AG10803 (cell line): ENCODE data around the gene LRTM1.

Source experiments
- DNase-seq: peaks from one replicate; pipeline ENCODE4 v3.0.0; 2010; ENCODE audit warnings: low read depth
- H3K4me3 ChIP-seq: 2 replicates; pipeline ENCODE4 v1.5.1; 2011; ENCODE audit warnings: mild to moderate bottlenecking, low read length, control low read depth
- CTCF ChIP-seq: conservative IDR thresholded peaks from 2 replicates; pipeline ENCODE4 v1.5.1; 2011; ENCODE audit warnings: mild to moderate bottlenecking, low read length, control low read depth, inconsistent platforms

The LRTM1 gene

GRCh38 chr3:54941690-54942362 is 14.0 kb upstream of the LRTM1 start:
- no peak for DNase-seq
- TF ChIP-seq CTCF, result no peak
- H3K4me3 ChIP-seq, result no peak overlapping the region

- TF ChIP-seq CTCF, result no peak
- DNase-seq, result no peak
- H3K4me3 ChIP-seq, result no peak overlapping the region
These were observed 13.1 kb upstream of the LRTM1 start for GRCh38 chr3:54940971-54941370.

DNA sequence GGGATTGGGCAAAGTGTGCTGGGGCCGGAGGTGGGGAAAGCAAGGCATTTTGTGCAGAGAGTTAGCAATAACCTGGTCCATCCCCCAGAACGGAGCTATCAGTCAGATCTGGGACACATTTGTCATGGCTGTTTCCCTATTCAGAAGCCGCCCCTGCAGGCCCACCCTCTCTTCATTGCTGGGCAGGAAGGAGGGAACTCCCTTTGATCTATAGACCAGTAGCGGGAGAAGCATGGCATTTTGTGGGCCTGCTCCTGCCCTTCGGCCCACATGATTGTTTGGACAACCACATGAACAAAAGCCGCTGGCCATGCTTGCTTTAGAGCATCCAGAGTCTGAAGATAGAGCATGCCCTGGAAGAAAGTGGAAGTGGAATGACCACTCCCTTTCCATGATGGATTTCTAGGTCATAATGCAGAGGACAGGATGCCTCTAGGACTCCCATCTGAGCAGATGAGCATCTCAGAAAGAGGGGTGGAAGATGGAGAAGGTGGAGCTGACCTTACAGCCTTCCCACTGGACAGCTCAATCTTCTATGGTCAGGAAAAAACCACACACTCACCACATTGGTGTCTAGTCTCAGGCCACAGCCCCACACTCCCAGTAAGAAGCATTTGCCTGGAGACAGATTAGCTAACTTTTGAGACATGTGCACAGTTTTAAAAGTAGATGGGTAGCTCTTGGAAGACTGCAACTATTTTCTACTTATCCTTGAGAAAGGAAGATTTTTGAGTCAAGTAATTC is 11.9 kb upstream of the LRTM1 start:
- no peak for TF ChIP-seq CTCF
- no peak overlapping the region for H3K4me3 ChIP-seq
- DNase-seq, result peak; percentile 42

DNA sequence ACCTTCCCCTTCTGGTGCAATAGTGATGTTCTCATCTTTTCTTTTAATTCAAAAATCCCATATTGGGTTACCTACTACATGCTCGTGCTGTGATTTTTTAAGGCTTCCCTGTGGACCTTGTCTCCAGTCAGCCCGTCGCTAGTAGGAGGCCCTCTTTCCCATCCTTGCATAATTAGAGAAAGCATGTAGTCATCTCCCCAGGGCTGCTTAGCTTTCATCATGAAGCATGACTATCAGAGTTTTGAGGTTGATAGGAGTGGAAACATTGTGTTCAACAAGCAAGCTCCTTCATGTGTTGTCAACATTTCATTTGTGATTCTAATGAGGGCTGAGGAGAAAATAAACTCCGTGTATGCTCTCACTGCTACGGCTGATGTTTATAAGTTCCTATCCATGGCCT is 8.7 kb upstream of the LRTM1 start:
- DNase-seq, result no peak
- TF ChIP-seq CTCF, result no peak
- H3K4me3 ChIP-seq, result no peak overlapping the region

DNA sequence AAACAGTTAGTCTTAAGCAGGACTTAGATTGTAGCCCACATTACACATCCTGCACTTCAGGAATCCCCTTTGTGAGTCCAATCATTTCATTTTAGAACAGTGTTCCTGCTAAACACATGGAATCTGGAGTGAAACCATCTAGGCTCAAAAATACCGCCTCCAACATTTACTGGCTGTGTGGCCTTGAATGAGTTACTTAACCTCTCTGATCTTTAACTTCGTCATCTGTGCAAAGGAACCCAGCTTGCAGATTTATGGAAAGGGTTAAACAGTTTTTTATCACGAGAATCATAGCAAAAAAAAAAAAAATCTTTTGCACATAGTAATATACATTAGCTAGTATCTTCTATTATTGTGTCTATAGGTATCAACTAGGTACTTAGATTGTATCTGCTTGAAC is 8.0 kb upstream of the LRTM1 start:
- DNase-seq, result no peak
- no peak for TF ChIP-seq CTCF
- H3K4me3 ChIP-seq, result no peak overlapping the region

DNA sequence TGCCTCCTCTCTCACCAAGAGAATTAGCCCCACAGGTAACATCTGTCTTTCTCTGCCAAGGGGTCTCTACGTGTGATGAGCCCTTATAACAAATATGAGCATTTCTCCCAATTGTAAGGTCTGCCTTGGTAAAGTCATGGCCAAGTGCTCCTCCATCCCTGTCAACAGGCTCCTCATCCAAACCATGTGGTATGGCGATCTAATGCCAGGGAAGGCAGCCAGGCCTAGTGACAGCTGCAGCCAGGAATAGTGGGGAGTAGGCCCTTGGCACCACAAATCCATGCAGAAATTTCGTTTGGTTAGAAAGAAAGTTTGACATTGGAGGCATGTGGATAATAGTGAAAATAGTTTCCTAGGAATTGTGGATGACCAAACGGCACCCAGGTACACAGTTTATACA is 4.7 kb upstream of the LRTM1 start:
- TF ChIP-seq CTCF, result no peak
- H3K4me3 ChIP-seq, result no peak overlapping the region
- no peak for DNase-seq

- TF ChIP-seq CTCF, result no peak
- H3K4me3 ChIP-seq, result no peak overlapping the region
- no peak for DNase-seq
These were observed 3.3 kb upstream of the LRTM1 start for GRCh38 chr3:54931182-54931581.
